HCT116 (cell line): ENCODE results near the gene SMARCAD1. TPM values are rescaled to one million over a fixed set of nuclear protein-coding genes. Genes with fewer than 3 reads are reported as not detected.

Experiments used
- ATAC-seq: fragments of 200-7000 bp; cut with Tn5 transposase; 2 replicates; pipeline ENCODE4 v1.9.1; 2020; ENCODE audit warnings: mild to moderate bottlenecking, moderate library complexity
- BruUV-seq: library from RNA; stranded (reverse); fragments of 400-500 nt; replicated peaks from 2 replicates; lab custom pipeline; 2021; lab: Mats Ljungman, UMichigan
- CTCF ChIA-PET: fragments of 300-600 bp; sonication (Branson Sonifier 250); formaldehyde crosslinking; loops from one replicate; lab custom pipeline; 2021; ENCODE audit warnings: antibody characterized with exemption; lab: Charles Lee
- POLR2A ChIA-PET: fragments of 300-600, 350-600 bp; sonication (Branson Sonifier 250); formaldehyde crosslinking; loops from one replicate; lab custom pipeline; 2021; ENCODE audit warnings: antibody characterized with exemption; lab: Charles Lee
- RAD21 ChIA-PET, 2 experiments: fragments of 300-600 bp; sonication (Branson Sonifier 250); formaldehyde crosslinking; loops; one replicate each; lab custom pipeline; 2023; ENCODE audit warnings: low total read pairs in 2 of 2; ENCODE audit not compliant: uncharacterized antibody in 2 of 2, unreplicated experiment in 2 of 2, low non-redundant PET in 1 of 2; lab: Charles Lee
- DNase-seq: peaks from one replicate; pipeline ENCODE4 v3.0.0-alpha.2; 2010; ENCODE audit warnings: low read depth, low spot score
- H2AFZ ChIP-seq: fragments of 200-600 bp; shearing (Covaris generic), sonication (generic); 2 replicates; pipeline ENCODE4 v1.6.1; 2017; ENCODE audit warnings: low read depth, mixed run types, mixed read lengths, antibody characterized with exemption, low read length; ENCODE audit not compliant: poor library complexity, severe bottlenecking
- H3K27ac ChIP-seq: 2 replicates; pipeline ENCODE4 v1.5.1; 2012; ENCODE audit warnings: low read depth, low read length
- H3K27me3 ChIP-seq: fragments of 200-600 bp; sonication (generic); 2 replicates; pipeline ENCODE4 v1.6.1; 2016; ENCODE audit warnings: mixed run types, low read length, mixed read lengths; ENCODE audit not compliant: insufficient read depth
- H3K36me3 ChIP-seq, 2 experiments: fragments of 200-500 bp in 1 of 2; fragments of 200-600 bp in 1 of 2; sonication (Bioruptor generic) in 1 of 2; sonication (generic) in 1 of 2; 2 replicates each; pipeline versions ENCODE4 v1.5.1 to v1.6.1; 2014 to 2016; ENCODE audit warnings: low read length in 2 of 2, inconsistent platforms in 1 of 2, mixed read lengths in 1 of 2, mixed run types in 1 of 2; ENCODE audit not compliant: insufficient read depth in 2 of 2, control insufficient read depth in 1 of 2
- H3K4me1 ChIP-seq, 2 experiments: fragments of 200-600 bp in 1 of 2; sonication (generic) in 1 of 2; 2 replicates each; pipeline versions ENCODE4 v1.5.1 to v1.6.1; 2012 to 2017; ENCODE audit warnings: low read length in 2 of 2, inconsistent platforms in 1 of 2, mild to moderate bottlenecking in 1 of 2, mixed read lengths in 1 of 2, mixed run types in 1 of 2, moderate library complexity in 1 of 2; ENCODE audit not compliant: insufficient read depth in 2 of 2, control insufficient read depth in 1 of 2
- H3K4me2 ChIP-seq: fragments of 200-600 bp; sonication (generic); 2 replicates; pipeline ENCODE4 v1.6.1; 2017; ENCODE audit warnings: mixed run types, low read length, mixed read lengths
- H3K4me3 ChIP-seq, 2 experiments: fragments of 200-600 bp in 1 of 2; sonication (generic) in 1 of 2; replicated peaks in 1 of 2; 2 replicates each; pipeline ENCODE4 v1.5.1; 2011 to 2016; ENCODE audit warnings: low read length in 2 of 2, control low read depth in 1 of 2, low read depth in 1 of 2, mild to moderate bottlenecking in 1 of 2, mixed read lengths in 1 of 2, mixed run types in 1 of 2
- H3K79me2 ChIP-seq: fragments of 200-600 bp; sonication (generic); 2 replicates; pipeline ENCODE4 v1.6.1; 2017; ENCODE audit warnings: mild to moderate bottlenecking, mixed run types, low read length, moderate library complexity, mixed read lengths; ENCODE audit not compliant: insufficient read depth
- H3K9ac ChIP-seq: fragments of 200-600 bp; sonication (generic); 2 replicates; pipeline ENCODE4 v1.6.1; 2016; ENCODE audit warnings: low read length, mixed read lengths
- H3K9me2 ChIP-seq: fragments of 200-600 bp; sonication (generic), shearing (Covaris generic); 2 replicates; pipeline ENCODE4 v1.6.1; 2017; ENCODE audit warnings: mixed run types, mild to moderate bottlenecking, moderate library complexity; ENCODE audit not compliant: insufficient read depth
- H3K9me3 ChIP-seq, 2 experiments: fragments of 200-500 bp in 1 of 2; fragments of 200-600 bp in 1 of 2; sonication (Bioruptor generic) in 1 of 2; sonication (generic) in 1 of 2; 2 replicates each; pipeline ENCODE4 v1.6.1; 2014 to 2017; ENCODE audit warnings: low read length in 2 of 2, mixed read lengths in 2 of 2, inconsistent platforms in 1 of 2, low read depth in 1 of 2, mild to moderate bottlenecking in 1 of 2, mixed run types in 1 of 2, moderate library complexity in 1 of 2; ENCODE audit not compliant: control insufficient read depth in 1 of 2, insufficient read depth in 1 of 2
- H4K20me1 ChIP-seq: fragments of 200-600 bp; sonication (generic), shearing (Covaris generic); 2 replicates; pipeline ENCODE4 v1.6.1; 2017; ENCODE audit warnings: mixed run types, mild to moderate bottlenecking, moderate library complexity; ENCODE audit not compliant: insufficient read depth
- CBX3 ChIP-seq: IDR thresholded peaks from 2 replicates; pipeline ENCODE4 v1.6.1; 2012; ENCODE audit warnings: low read depth
- CTCF ChIP-seq, 3 experiments: fragments of 200-600 bp in 1 of 3; sonication (generic) in 1 of 3; IDR thresholded peaks in 2 of 3; conservative IDR thresholded peaks in 1 of 3; 2 replicates each; pipeline ENCODE4 v1.5.1; 2012 to 2017; ENCODE audit warnings: low read depth in 2 of 3, low read length in 2 of 3, antibody characterized with exemption in 1 of 3, borderline replicate concordance in 1 of 3, control low read depth in 1 of 3, mild to moderate bottlenecking in 1 of 3, mixed read lengths in 1 of 3, mixed run types in 1 of 3, moderate library complexity in 1 of 3; ENCODE audit not compliant: insufficient read depth in 1 of 3
- REST ChIP-seq: IDR thresholded peaks from 2 replicates; pipeline ENCODE4 v1.6.1; 2012; ENCODE audit warnings: low read depth
- SP1 ChIP-seq: IDR thresholded peaks from 2 replicates; pipeline ENCODE4 v1.6.1; 2012; ENCODE audit warnings: low read depth
- SRF ChIP-seq: IDR thresholded peaks from 2 replicates; pipeline ENCODE4 v1.6.1; 2012; ENCODE audit warnings: low read depth
- intact Hi-C: fragments of 100-400 bp; cut with micrococcal nuclease; formaldehyde crosslinking; loops from 2 replicates; pipeline ENCODE4 v1.10.0; 2022
- total RNA-seq: library from RNA; stranded (reverse); gene quantifications from one replicate; pipeline ENCODE4 v1.2.1, GENCODE V29; 2021; ENCODE audit not compliant: unreplicated experiment

The SMARCAD1 gene
- total RNA-seq, 1 experiment from 2014 or later: 33.6 TPM

- Histone ChIP-seq H3K27me3 (no peaks in the 10 kb centered on the region), H3K36me3 (no peaks in the 10 kb centered on the region; a peak in 3 of 4 replicates), H2AFZ (no peak overlapping the region), H3K4me1 (no peaks in the 10 kb centered on the region), H3K9me2 (no peaks in the 10 kb centered on the region), H3K27ac (no peak overlapping the region), H3K9me3 (no peaks in the 10 kb centered on the region), H3K4me2 (no peak overlapping the region), H3K4me3 (no peak overlapping the region), H3K9ac (no peak overlapping the region), H4K20me1 (no peaks in the 10 kb centered on the region), H3K79me2 (peaks cover 4% of the 10 kb centered on the region; the same call in 1 of the 2 replicates)
- ATAC-seq (no peak), DNase-seq (no peak)
- CTCF ChIA-PET: no interaction called here
- no peak for TF ChIP-seq CTCF (IDR thresholded peaks at IDR 0.05 in 2 of 3, conservative IDR thresholded peaks at IDR 0.05 in 1 of 3; ENCODE audit: borderline replicate concordance in 1 of 3, insufficient read depth in 1 of 3, low read depth in 2 of 3, low read length in 2 of 3)
- no peak for TF ChIP-seq REST
- TF ChIP-seq SP1: no peak
- TF ChIP-seq SRF: no peak
- TF ChIP-seq CBX3: no peak
- BruUV-seq: no TSS peak
- RAD21 ChIA-PET: no interaction called here
- intact Hi-C loops: no loop called here
- POLR2A ChIA-PET: no interaction called here
These were observed 59.4 kb downstream of the SMARCAD1 start for GRCh38 chr4:94267037-94267436.
